ENCODE data around the gene FAM241B.

Gene FAM241B

GRCh38 chr10:69682955-69683474 is 53.0 kb downstream of the FAM241B start:
- no peaks in the 10 kb centered on the region for H3K79me1 ChIP-seq (replicated peaks; ENCODE audit: low read length, poor library complexity, severe bottlenecking)
- no peaks in the 10 kb centered on the region for H3K9me3 ChIP-seq (ENCODE audit: control insufficient read depth, low read length)
- H4K8ac ChIP-seq (ENCODE audit: low read length) = no peak overlapping the region
- H3K4ac ChIP-seq (ENCODE audit: low read depth in 1 of 2, low read length in 2 of 2) = no peak overlapping the region
- no peak overlapping the region for H2AFZ ChIP-seq (ENCODE audit: low read depth, low read length)
- no peak overlapping the region for H3K9ac ChIP-seq (ENCODE audit: low read length)
- H2BK120ac ChIP-seq (ENCODE audit: low read depth, low read length) = no peak overlapping the region
- H2BK5ac ChIP-seq (ENCODE audit: low read depth, low read length, poor library complexity, severe bottlenecking) = no peak overlapping the region
- H2BK12ac ChIP-seq (ENCODE audit: low read length in 2 of 2) = no peak overlapping the region
- H2BK15ac ChIP-seq (ENCODE audit: low read depth, poor library complexity, severe bottlenecking) = no peak overlapping the region
- H3K27me3 ChIP-seq (ENCODE audit: control insufficient read depth in 1 of 2, insufficient read depth in 1 of 2, low read length in 2 of 2) = peaks cover 53 to 72% of the 10 kb centered on the region in 2 experiments
- H3K14ac ChIP-seq (ENCODE audit: low read length in 2 of 2) = no peak overlapping the region
- no peak for DNase-seq
- no peak overlapping the region for H4K91ac ChIP-seq (ENCODE audit: low read length)
- no peak overlapping the region for H3K18ac ChIP-seq (ENCODE audit: low read depth in 1 of 2, low read length in 2 of 2)
- peak overlapping the region in 1 of 2 experiments; percentile 2 for H3K23ac ChIP-seq (ENCODE audit: low read length in 2 of 2)
- H3K27ac ChIP-seq (ENCODE audit: low read length, poor library complexity, severe bottlenecking) = no peak overlapping the region
- no peak overlapping the region for H3K4me3 ChIP-seq (ENCODE audit: insufficient read depth in 1 of 2, low read depth in 1 of 2, low read length in 2 of 2)
- no peak overlapping the region for H3K4me2 ChIP-seq (ENCODE audit: low read length, poor library complexity, severe bottlenecking)
- H2AK5ac ChIP-seq (ENCODE audit: low read length, severe bottlenecking) = no peak overlapping the region
- H3K36me3 ChIP-seq (ENCODE audit: control insufficient read depth in 1 of 2, insufficient read depth in 2 of 2, low read depth in 1 of 2, low read length in 2 of 2) = no peaks in the 10 kb centered on the region
- peaks cover 14% of the 10 kb centered on the region for H3K4me1 ChIP-seq (ENCODE audit: control insufficient read depth, insufficient read depth, low read depth, low read length)
